ENCODE results near the gene IL15.

DNA sequence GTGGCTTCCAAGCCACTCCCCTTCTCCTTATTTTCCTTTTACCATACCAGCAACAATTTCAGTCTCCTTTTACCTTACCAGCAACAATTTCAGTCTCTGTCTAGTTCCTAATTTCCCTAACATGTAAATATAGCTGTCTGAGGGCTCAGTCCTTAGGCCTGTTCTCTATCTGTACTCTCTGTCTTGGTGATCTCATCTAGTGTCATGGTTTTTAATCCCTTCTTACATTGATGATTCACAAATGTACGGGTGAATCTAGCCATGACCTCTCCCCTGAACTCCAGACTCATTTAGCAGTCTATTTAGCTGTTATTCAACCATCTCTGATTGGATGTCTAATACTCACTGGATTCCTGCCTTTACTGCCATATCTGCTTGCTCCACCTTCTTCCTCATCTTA, 7.2 kb downstream of the IL15 start:
- TF ChIP-seq BACH1 (IDR thresholded peaks at IDR 0.05; ENCODE audit: low read length), result no peak
- TF ChIP-seq POLR2A (IDR thresholded peaks at IDR 0.05; ENCODE audit: control extremely low read depth in 1 of 2, low read depth in 2 of 2, low read length in 2 of 2), result no peak
- no peak for TF ChIP-seq TAF1 (IDR thresholded peaks at IDR 0.05; ENCODE audit: low read depth, low read length)
- TF ChIP-seq CTCF (IDR thresholded peaks at IDR 0.05; ENCODE audit: control extremely low read depth in 1 of 3, insufficient read depth in 1 of 3, low read depth in 1 of 3, low read length in 3 of 3), result no peak
- TF ChIP-seq POLR2AphosphoS5 (IDR thresholded peaks at IDR 0.05; ENCODE audit: low read depth, low read length), result no peak
- TF ChIP-seq YY1 (IDR thresholded peaks at IDR 0.05; ENCODE audit: low read depth, low read length), result no peak
- TF ChIP-seq SP1 (IDR thresholded peaks at IDR 0.05; ENCODE audit: low read depth, low read length), result no peak
- no peak for TF ChIP-seq JUND (IDR thresholded peaks at IDR 0.05; ENCODE audit: low read length)
- TF ChIP-seq SUZ12 (IDR thresholded peaks at IDR 0.05; ENCODE audit: low read length), result no peak
- TF ChIP-seq, protein P1, sequence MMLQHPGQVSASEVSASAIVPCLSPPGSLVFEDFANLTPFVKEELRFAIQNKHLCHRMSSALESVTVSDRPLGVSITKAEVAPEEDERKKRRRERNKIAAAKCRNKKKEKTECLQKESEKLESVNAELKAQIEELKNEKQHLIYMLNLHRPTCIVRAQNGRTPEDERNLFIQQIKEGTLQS (IDR thresholded peaks at IDR 0.05; ENCODE audit: insufficient read depth, low read depth, low read length), result no peak

Measured in H1 (cell line).